Measurements from ENCODE around the gene SLC22A17. TPM values are rescaled to one million over a fixed set of nuclear protein-coding genes. Genes with fewer than 3 reads are reported as not detected.

The SLC22A17 gene
- total and polyA plus RNA-seq, 4 donors, result 5.4 to 27.3 (median 9.7) TPM

- TF ChIP-seq CTCF (IDR thresholded peaks at IDR 0.05; ENCODE audit: control extremely low read depth, extremely low read depth), result no peak
- ATAC-seq (ENCODE audit: insufficient read depth, low FRiP score), result no peak
- Histone ChIP-seq H3K4me1 (ENCODE audit: control insufficient read depth in 5 of 5, insufficient read depth in 5 of 5, low read length in 5 of 5) (peaks cover 0 to 16% (median 0%) of the 10 kb centered on the region in 5 donors), H3K27ac (ENCODE audit: low read depth in 1 of 2, low read length in 1 of 2) (no peak overlapping the region), H3K36me3 (ENCODE audit: control insufficient read depth in 4 of 4, insufficient read depth in 4 of 4, low read length in 4 of 4) (peaks cover 0 to 25% (median 13%) of the 10 kb centered on the region in 4 donors), H3K9ac (ENCODE audit: insufficient read depth in 1 of 2, low read length in 2 of 2) (no peak overlapping the region), H3K4me3 (no peak overlapping the region), H3K27me3 (ENCODE audit: control insufficient read depth in 3 of 3, insufficient read depth in 3 of 3, low read length in 2 of 3) (no peaks in the 10 kb centered on the region), H3K9me3 (ENCODE audit: control insufficient read depth in 4 of 4, insufficient read depth in 3 of 4, low read length in 3 of 4) (no peaks in the 10 kb centered on the region)
- 86 to 87% methylated on average over 3 of the region's 3 CpGs for WGBS, 2 donors
- no peak for DNase-seq
These were observed 5.4 kb upstream of the SLC22A17 start for GRCh38 chr14:23358042-23358441.

GRCh38 chr14:23357261-23357660 lies 4.6 kb upstream of the SLC22A17 start:
- no peaks in the 10 kb centered on the region for H3K9me3 ChIP-seq (ENCODE audit: control insufficient read depth in 4 of 4, insufficient read depth in 3 of 4, low read length in 3 of 4)
- no peak overlapping the region for H3K27ac ChIP-seq (ENCODE audit: low read depth in 1 of 2, low read length in 1 of 2)
- no peaks in the 10 kb centered on the region for H3K27me3 ChIP-seq (ENCODE audit: control insufficient read depth in 3 of 3, insufficient read depth in 3 of 3, low read length in 2 of 3)
- no peak for DNase-seq
- H3K9ac ChIP-seq (ENCODE audit: insufficient read depth in 1 of 2, low read length in 2 of 2), result no peak overlapping the region
- H3K4me3 ChIP-seq, result no peak overlapping the region
- ATAC-seq (ENCODE audit: insufficient read depth, low FRiP score), result no peak
- TF ChIP-seq CTCF (IDR thresholded peaks at IDR 0.05; ENCODE audit: control extremely low read depth, extremely low read depth), result no peak
- peaks cover 0 to 14% (median 3%) of the 10 kb centered on the region in 5 donors for H3K4me1 ChIP-seq (ENCODE audit: control insufficient read depth in 5 of 5, insufficient read depth in 5 of 5, low read length in 5 of 5)
- 90 to 93% methylated on average over 8 of the region's 8 CpGs for WGBS, 2 donors
- H3K36me3 ChIP-seq (ENCODE audit: control insufficient read depth in 4 of 4, insufficient read depth in 4 of 4, low read length in 4 of 4), result peaks cover 0 to 25% (median 12%) of the 10 kb centered on the region in 4 donors

- Histone ChIP-seq H3K27me3 (ENCODE audit: control insufficient read depth in 3 of 3, insufficient read depth in 3 of 3, low read length in 2 of 3) (no peaks in the 10 kb centered on the region), H3K4me3 (no peak overlapping the region), H3K4me1 (ENCODE audit: control insufficient read depth in 5 of 5, insufficient read depth in 5 of 5, low read length in 5 of 5) (peaks cover 0 to 14% (median 5%) of the 10 kb centered on the region in 5 donors), H3K36me3 (ENCODE audit: control insufficient read depth in 4 of 4, insufficient read depth in 4 of 4, low read length in 4 of 4) (peaks cover 0 to 23% (median 9%) of the 10 kb centered on the region in 4 donors), H3K27ac (ENCODE audit: low read depth in 1 of 2, low read length in 1 of 2) (no peak overlapping the region), H3K9ac (ENCODE audit: insufficient read depth in 1 of 2, low read length in 2 of 2) (no peak overlapping the region), H3K9me3 (ENCODE audit: control insufficient read depth in 4 of 4, insufficient read depth in 3 of 4, low read length in 3 of 4) (no peaks in the 10 kb centered on the region)
- no peak for TF ChIP-seq CTCF (IDR thresholded peaks at IDR 0.05; ENCODE audit: control extremely low read depth, extremely low read depth)
- no peak for DNase-seq
- no peak for ATAC-seq (ENCODE audit: insufficient read depth, low FRiP score)
- 94 to 96% methylated on average over 4 of the region's 4 CpGs for WGBS, 2 donors
These were observed 4.0 kb upstream of the SLC22A17 start for GRCh38 chr14:23356662-23357061.

- H3K27ac ChIP-seq (ENCODE audit: low read depth in 1 of 2, low read length in 1 of 2), result no peak overlapping the region
- H3K27me3 ChIP-seq (ENCODE audit: control insufficient read depth in 3 of 3, insufficient read depth in 3 of 3, low read length in 2 of 3), result no peaks in the 10 kb centered on the region
- no peak overlapping the region for H3K4me3 ChIP-seq
- H3K36me3 ChIP-seq (ENCODE audit: control insufficient read depth in 4 of 4, insufficient read depth in 4 of 4, low read length in 4 of 4), result peaks cover 0 to 20% (median 6%) of the 10 kb centered on the region in 4 donors
- TF ChIP-seq CTCF (IDR thresholded peaks at IDR 0.05; ENCODE audit: control extremely low read depth, extremely low read depth), result no peak
- ATAC-seq (ENCODE audit: insufficient read depth, low FRiP score) (no peak), DNase-seq (no peak)
- WGBS, 2 donors, result 90 to 91% methylated on average over 6 of the region's 6 CpGs
- no peak overlapping the region for H3K9ac ChIP-seq (ENCODE audit: insufficient read depth in 1 of 2, low read length in 2 of 2)
- peaks cover 0 to 10% (median 6%) of the 10 kb centered on the region in 5 donors for H3K4me1 ChIP-seq (ENCODE audit: control insufficient read depth in 5 of 5, insufficient read depth in 5 of 5, low read length in 5 of 5)
- no peaks in the 10 kb centered on the region for H3K9me3 ChIP-seq (ENCODE audit: control insufficient read depth in 4 of 4, insufficient read depth in 3 of 4, low read length in 3 of 4)
These were observed 3.3 kb upstream of the SLC22A17 start for GRCh38 chr14:23355871-23356435.
